ENCODE results near the gene TPPP2.
"Not testable (repeated sequence)": the region's sequence is repeated elsewhere in the genome, so short reads cannot be mapped to it uniquely, and the experiment has no call there.

The TPPP2 gene

DNA sequence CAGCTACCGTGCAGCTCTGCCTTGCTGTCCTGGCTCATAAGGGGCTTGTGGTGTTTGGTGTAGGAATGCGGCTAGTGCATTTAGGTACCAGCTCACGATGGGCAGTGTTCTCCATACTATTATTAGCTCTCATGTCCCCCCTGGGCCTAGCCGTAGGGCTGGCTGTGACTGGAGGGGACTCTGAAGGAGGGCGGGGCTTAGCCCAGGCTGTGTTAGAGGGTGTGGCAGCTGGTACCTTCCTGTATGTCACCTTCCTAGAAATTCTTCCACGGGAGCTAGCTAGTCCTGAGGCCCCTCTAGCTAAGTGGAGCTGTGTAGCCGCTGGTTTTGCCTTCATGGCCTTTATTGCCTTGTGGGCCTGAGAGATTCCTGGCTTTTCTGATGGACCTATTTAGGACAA, 28.8 kb upstream of the TPPP2 start (continued):
- no peak for TF ChIP-seq CSDC2 (CRISPR knock-in tag; IDR thresholded peaks at IDR 0.05)

DNA sequence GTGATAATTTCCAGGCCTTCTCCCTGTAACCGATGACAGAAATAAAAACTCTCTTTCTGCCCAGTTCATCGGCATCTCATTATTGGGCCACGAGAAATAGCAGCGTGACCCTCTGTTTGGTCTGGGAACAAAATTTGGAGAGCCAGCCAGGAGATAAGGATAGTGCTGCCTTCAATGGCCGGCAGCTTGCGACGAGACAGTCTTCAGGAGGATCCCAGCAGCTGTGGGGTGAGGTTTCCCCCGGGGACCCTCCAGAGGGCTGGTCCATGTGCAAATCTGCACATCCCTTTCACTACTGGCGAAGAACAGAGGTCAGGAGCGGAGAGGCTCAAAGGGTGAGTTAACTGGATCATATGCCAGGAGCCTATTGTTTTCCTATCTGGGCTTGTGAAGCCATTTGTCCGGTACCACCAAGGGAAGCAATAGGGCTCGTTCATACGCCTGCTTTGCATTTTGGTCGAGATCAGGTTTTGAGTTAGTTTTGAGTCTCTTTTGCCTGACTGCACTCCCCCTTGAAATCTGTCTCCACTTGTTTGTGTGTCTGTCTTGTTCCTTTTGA, 26.1 kb upstream of the TPPP2 start:
- TF ChIP-seq ZFP3 (CRISPR knock-in tag; IDR thresholded peaks at IDR 0.05) (no peak), RARB (CRISPR knock-in tag; IDR thresholded peaks at IDR 0.05) (no peak), TOX (CRISPR knock-in tag; IDR thresholded peaks at IDR 0.05; ENCODE audit: borderline replicate concordance) (no peak), ZNF70 (CRISPR knock-in tag; IDR thresholded peaks at IDR 0.05) (no peak), PPARA (CRISPR knock-in tag; IDR thresholded peaks at IDR 0.05; ENCODE audit: borderline replicate concordance) (no peak), CSDC2 (CRISPR knock-in tag; IDR thresholded peaks at IDR 0.05) (no peak), TCF4 (CRISPR knock-in tag; IDR thresholded peaks at IDR 0.05; ENCODE audit: borderline replicate concordance) (no peak), CREB5 (CRISPR knock-in tag; IDR thresholded peaks at IDR 0.05; ENCODE audit: low read depth) (no peak), GLIS3 (CRISPR knock-in tag; IDR thresholded peaks at IDR 0.05) (no peak), BACH2 (CRISPR knock-in tag; IDR thresholded peaks at IDR 0.05; ENCODE audit: borderline replicate concordance) (no peak), PATZ1 (CRISPR knock-in tag; IDR thresholded peaks at IDR 0.05; ENCODE audit: borderline replicate concordance) (no peak), POU6F1 (CRISPR knock-in tag; IDR thresholded peaks at IDR 0.05; ENCODE audit: borderline replicate concordance, low read depth) (no peak), ZNF565 (CRISPR knock-in tag; conservative IDR thresholded peaks at IDR 0.05; ENCODE audit: low read depth) (no peak), TSHZ2 (CRISPR knock-in tag; IDR thresholded peaks at IDR 0.05) (no peak), ISL1 (CRISPR knock-in tag; IDR thresholded peaks at IDR 0.05) (no peak)
- ATAC-seq, result no peak

DNA sequence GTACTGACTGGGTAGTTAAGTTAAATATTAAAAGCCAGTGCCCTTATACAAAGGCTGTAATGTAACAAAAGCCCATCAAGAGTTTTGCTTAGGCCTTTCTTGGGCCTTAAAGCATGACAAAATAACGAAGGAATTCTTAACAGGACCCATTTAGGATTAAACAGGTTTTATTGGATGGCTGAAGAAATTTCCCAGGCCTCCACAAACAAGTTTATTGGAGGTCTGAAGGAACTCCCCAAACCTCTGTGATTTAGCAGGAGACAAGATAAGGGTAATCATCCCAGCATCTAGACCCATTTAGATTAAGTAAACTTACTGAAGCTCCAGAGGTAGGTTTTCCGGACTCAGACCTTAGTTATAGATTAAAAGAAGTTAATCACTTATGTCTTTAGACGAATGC, 20.3 kb upstream of the TPPP2 start:
- not testable (repeated sequence) for ATAC-seq

GRCh38 chr14:21011136-21011535, 18.9 kb upstream of the TPPP2 start:
- ATAC-seq, result no peak
- no peak for TF ChIP-seq TSHZ2 (CRISPR knock-in tag; IDR thresholded peaks at IDR 0.05)
- TF ChIP-seq POU6F1 (CRISPR knock-in tag; IDR thresholded peaks at IDR 0.05; ENCODE audit: borderline replicate concordance, low read depth), result no peak
- no peak for TF ChIP-seq GLIS3 (CRISPR knock-in tag; IDR thresholded peaks at IDR 0.05)
- TF ChIP-seq, protein P1, sequence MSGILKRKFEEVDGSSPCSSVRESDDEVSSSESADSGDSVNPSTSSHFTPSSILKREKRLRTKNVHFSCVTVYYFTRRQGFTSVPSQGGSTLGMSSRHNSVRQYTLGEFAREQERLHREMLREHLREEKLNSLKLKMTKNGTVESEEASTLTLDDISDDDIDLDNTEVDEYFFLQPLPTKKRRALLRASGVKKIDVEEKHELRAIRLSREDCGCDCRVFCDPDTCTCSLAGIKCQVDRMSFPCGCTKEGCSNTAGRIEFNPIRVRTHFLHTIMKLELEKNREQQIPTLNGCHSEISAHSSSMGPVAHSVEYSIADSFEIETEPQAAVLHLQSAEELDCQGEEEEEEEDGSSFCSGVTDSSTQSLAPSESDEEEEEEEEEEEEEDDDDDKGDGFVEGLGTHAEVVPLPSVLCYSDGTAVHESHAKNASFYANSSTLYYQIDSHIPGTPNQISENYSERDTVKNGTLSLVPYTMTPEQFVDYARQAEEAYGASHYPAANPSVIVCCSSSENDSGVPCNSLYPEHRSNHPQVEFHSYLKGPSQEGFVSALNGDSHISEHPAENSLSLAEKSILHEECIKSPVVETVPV (CRISPR knock-in tag; IDR thresholded peaks at IDR 0.05), result no peak
- no peak for TF ChIP-seq PPARA (CRISPR knock-in tag; IDR thresholded peaks at IDR 0.05; ENCODE audit: borderline replicate concordance)
- no peak for TF ChIP-seq ISL1 (CRISPR knock-in tag; IDR thresholded peaks at IDR 0.05)

Data from SK-N-SH treated with all-trans-retinoic acid at 6 μM for 48 hours (cell line).